Mesendoderm (in vitro differentiated cells): ENCODE data around the gene TSPEAR.

Source experiments
- DNase-seq: peaks from one replicate; pipeline ENCODE4 v3.0.0; 2013
- H2AK5ac ChIP-seq: 2 replicates; pipeline ENCODE4 v1.6.1; 2013; ENCODE audit warnings: low read length, inconsistent platforms
- H2BK120ac ChIP-seq: 2 replicates; pipeline ENCODE4 v1.6.1; 2013; ENCODE audit warnings: low read depth, mild to moderate bottlenecking, low read length, moderate library complexity, mixed read lengths
- H2BK15ac ChIP-seq: replicated peaks from 2 replicates; pipeline ENCODE4 v1.6.1; 2013; ENCODE audit warnings: low read depth, mild to moderate bottlenecking, moderate library complexity
- H2BK5ac ChIP-seq: 2 replicates; pipeline ENCODE4 v1.6.1; 2013; ENCODE audit warnings: low read length, inconsistent platforms
- H3K18ac ChIP-seq: 2 replicates; pipeline ENCODE4 v1.6.1; 2013; ENCODE audit warnings: mild to moderate bottlenecking, low read length, mixed read lengths
- H3K23ac ChIP-seq: one replicate; pipeline ENCODE4 v1.6.1; 2013; ENCODE audit warnings: low read length
- H3K27ac ChIP-seq: 2 replicates; pipeline ENCODE4 v1.5.1; 2013; ENCODE audit warnings: low read depth, mild to moderate bottlenecking, inconsistent platforms, low read length, moderate library complexity
- H3K27me3 ChIP-seq: 2 replicates; pipeline ENCODE4 v1.6.1; 2013; ENCODE audit warnings: low read length, control low read depth, mild to moderate bottlenecking, inconsistent platforms; ENCODE audit not compliant: insufficient read depth, poor library complexity
- H3K36me3 ChIP-seq: 2 replicates; pipeline ENCODE4 v1.6.1; 2013; ENCODE audit warnings: low read length, inconsistent platforms; ENCODE audit not compliant: control insufficient read depth, insufficient read depth
- H3K4ac ChIP-seq: one replicate; pipeline ENCODE4 v1.6.1; 2013; ENCODE audit warnings: low read depth, mild to moderate bottlenecking, low read length, moderate library complexity
- H3K4me1 ChIP-seq: 2 replicates; pipeline ENCODE4 v1.6.1; 2013; ENCODE audit warnings: low read depth, low read length, inconsistent platforms; ENCODE audit not compliant: control insufficient read depth
- H3K4me2 ChIP-seq: 2 replicates; pipeline ENCODE4 v1.6.1; 2013; ENCODE audit warnings: low read length
- H3K4me3 ChIP-seq: 2 replicates; pipeline ENCODE4 v1.5.1; 2013; ENCODE audit warnings: mild to moderate bottlenecking, low read length
- H3K56ac ChIP-seq: one replicate; pipeline ENCODE4 v1.6.1; 2013; ENCODE audit warnings: low read length
- H3K79me1 ChIP-seq: 2 replicates; pipeline ENCODE4 v1.6.1; 2013; ENCODE audit warnings: low read length, inconsistent platforms
- H3K79me2 ChIP-seq: 2 replicates; pipeline ENCODE4 v1.6.1; 2013; ENCODE audit warnings: mild to moderate bottlenecking, low read length; ENCODE audit not compliant: control insufficient read depth, insufficient read depth
- H3K9ac ChIP-seq: 2 replicates; pipeline ENCODE4 v1.6.1; 2013; ENCODE audit warnings: low read length, inconsistent platforms
- H4K5ac ChIP-seq: one replicate; pipeline ENCODE4 v1.6.1; 2013; ENCODE audit warnings: low read length
- H4K8ac ChIP-seq: one replicate; pipeline ENCODE4 v1.6.1; 2013; ENCODE audit warnings: low read depth, mild to moderate bottlenecking, control low read depth, low read length, moderate library complexity
- WGBS: extraction: QIAGEN DNeasy Blood & Tissue Kit; methylation state at CpG from one replicate; pipeline ENCODE4 v1.1.7; 2013; ENCODE audit warnings: low lambda C conversion rate, missing lambda C conversion rate; ENCODE audit not compliant: insufficient coverage; ENCODE audit errors: extremely low coverage; 5-methylcytosine and 5-hydroxymethylcytosine counted together

The TSPEAR gene

DNA sequence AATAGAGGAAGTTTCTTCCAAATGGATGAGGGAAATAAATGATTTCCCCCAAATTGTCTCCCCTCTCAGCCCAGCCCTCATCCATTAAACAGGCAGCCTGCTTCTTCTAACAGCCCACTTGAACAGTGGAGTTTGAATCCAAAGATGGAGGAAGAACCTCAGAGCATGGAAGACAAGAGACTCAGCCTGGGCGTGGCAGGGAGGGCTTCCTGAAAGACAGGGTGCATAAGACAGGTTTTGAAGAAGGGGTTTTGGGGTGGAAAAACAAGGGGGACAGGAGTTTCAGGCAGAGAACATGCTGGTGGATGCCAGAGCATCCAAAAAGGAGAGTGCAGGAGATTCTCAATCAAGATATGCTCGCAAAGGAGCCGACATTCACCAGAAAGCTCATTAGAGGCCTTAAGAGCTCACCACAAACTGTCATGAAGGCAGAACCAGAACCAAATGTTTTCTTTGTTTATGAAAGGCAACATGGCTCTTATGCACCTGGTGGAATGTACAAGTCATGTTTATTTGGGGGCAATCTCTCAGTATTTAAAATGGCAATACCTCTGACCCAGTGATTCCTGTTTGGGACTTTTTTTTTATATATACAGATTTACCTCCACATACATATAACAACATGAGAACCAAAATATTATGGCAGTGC, 26.5 kb upstream of the TSPEAR start:
- H3K36me3 ChIP-seq, result no peaks in the 10 kb centered on the region
- no peak overlapping the region for H4K5ac ChIP-seq
- no peak overlapping the region for H4K8ac ChIP-seq
- no peak overlapping the region for H3K56ac ChIP-seq
- H3K79me2 ChIP-seq, result no peaks in the 10 kb centered on the region
- H3K4me1 ChIP-seq, result no peaks in the 10 kb centered on the region
- no peak overlapping the region for H2BK5ac ChIP-seq
- peak; percentile 75 for DNase-seq
- no peak overlapping the region for H2AK5ac ChIP-seq
- H3K79me1 ChIP-seq, result no peaks in the 10 kb centered on the region
- H3K23ac ChIP-seq, result no peak overlapping the region
- no peak overlapping the region for H3K9ac ChIP-seq
- no peak overlapping the region for H2BK120ac ChIP-seq
- no peaks in the 10 kb centered on the region for H3K27me3 ChIP-seq
- no peak overlapping the region for H3K27ac ChIP-seq
- H3K4me3 ChIP-seq, result no peak overlapping the region
- H3K4ac ChIP-seq, result no peak overlapping the region
- WGBS, result no CpG with 5 or more reads among the region's 3 CpGs
- no peak overlapping the region for H2BK15ac ChIP-seq
- no peak overlapping the region for H3K18ac ChIP-seq
- no peak overlapping the region for H3K4me2 ChIP-seq

- H2AK5ac ChIP-seq, result no peak overlapping the region
- no peak overlapping the region for H3K4ac ChIP-seq
- H3K4me1 ChIP-seq, result no peaks in the 10 kb centered on the region
- no peak overlapping the region for H3K27ac ChIP-seq
- H3K79me1 ChIP-seq, result no peaks in the 10 kb centered on the region
- no peak overlapping the region for H3K18ac ChIP-seq
- H3K79me2 ChIP-seq, result no peaks in the 10 kb centered on the region
- no peaks in the 10 kb centered on the region for H3K27me3 ChIP-seq
- WGBS, result no CpG with 5 or more reads among the region's 8 CpGs
- no peak overlapping the region for H2BK5ac ChIP-seq
- H3K4me2 ChIP-seq, result no peak overlapping the region
- H2BK15ac ChIP-seq, result no peak overlapping the region
- H3K36me3 ChIP-seq, result no peaks in the 10 kb centered on the region
- H4K8ac ChIP-seq, result no peak overlapping the region
- H4K5ac ChIP-seq, result no peak overlapping the region
- H3K23ac ChIP-seq, result no peak overlapping the region
- H3K9ac ChIP-seq, result no peak overlapping the region
- no peak overlapping the region for H3K56ac ChIP-seq
- H3K4me3 ChIP-seq, result no peak overlapping the region
- no peak for DNase-seq
- no peak overlapping the region for H2BK120ac ChIP-seq
Measured at GRCh38 chr21:44736291-44737004, 25.1 kb upstream of the TSPEAR start.

GRCh38 chr21:44735821-44736220, 24.4 kb upstream of the TSPEAR start:
- H3K56ac ChIP-seq, result no peak overlapping the region
- H3K9ac ChIP-seq, result no peak overlapping the region
- H3K79me1 ChIP-seq, result no peaks in the 10 kb centered on the region
- no CpG with 5 or more reads among the region's 6 CpGs for WGBS
- no peak overlapping the region for H3K27ac ChIP-seq
- H3K36me3 ChIP-seq, result no peaks in the 10 kb centered on the region
- H2BK5ac ChIP-seq, result no peak overlapping the region
- H3K79me2 ChIP-seq, result no peaks in the 10 kb centered on the region
- no peak overlapping the region for H4K8ac ChIP-seq
- no peak overlapping the region for H3K23ac ChIP-seq
- H3K18ac ChIP-seq, result no peak overlapping the region
- no peak overlapping the region for H3K4ac ChIP-seq
- H3K27me3 ChIP-seq, result no peaks in the 10 kb centered on the region
- H3K4me1 ChIP-seq, result no peaks in the 10 kb centered on the region
- no peak for DNase-seq
- H3K4me2 ChIP-seq, result no peak overlapping the region
- no peak overlapping the region for H2BK15ac ChIP-seq
- no peak overlapping the region for H3K4me3 ChIP-seq
- no peak overlapping the region for H4K5ac ChIP-seq
- no peak overlapping the region for H2AK5ac ChIP-seq
- no peak overlapping the region for H2BK120ac ChIP-seq

DNA sequence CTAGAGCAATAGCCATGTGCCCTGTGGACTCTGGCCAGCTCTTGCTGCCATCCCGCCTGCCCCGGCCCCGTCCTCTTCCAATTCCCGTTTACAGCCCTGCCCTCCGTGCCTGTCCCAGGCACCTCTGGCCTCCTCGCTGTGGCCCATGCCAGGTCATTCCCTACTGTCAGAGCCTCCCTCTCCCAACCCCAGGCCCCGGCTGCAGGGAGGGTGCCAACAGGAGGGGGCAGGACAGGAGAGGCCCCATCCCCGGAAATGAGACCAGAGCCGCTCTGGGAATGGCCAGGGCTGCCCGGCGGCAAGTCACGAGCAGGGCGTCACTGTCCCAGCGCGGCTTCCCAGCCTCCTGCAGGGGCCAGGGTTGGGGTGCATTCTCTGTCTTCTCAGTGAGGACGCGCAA, 23.5 kb upstream of the TSPEAR start:
- no CpG with 5 or more reads among the region's 17 CpGs for whole genome bisulfite sequencing
- Histone ChIP-seq H3K9ac (no peak overlapping the region), H4K5ac (no peak overlapping the region), H3K4me1 (no peaks in the 10 kb centered on the region), H3K4me3 (no peak overlapping the region), H3K23ac (no peak overlapping the region), H2BK120ac (no peak overlapping the region), H3K4ac (no peak overlapping the region), H2AK5ac (no peak overlapping the region), H3K79me1 (no peaks in the 10 kb centered on the region), H3K4me2 (no peak overlapping the region), H3K79me2 (no peaks in the 10 kb centered on the region), H3K18ac (no peak overlapping the region), H3K36me3 (no peaks in the 10 kb centered on the region), H4K8ac (no peak overlapping the region), H3K27ac (no peak overlapping the region), H2BK5ac (no peak overlapping the region), H3K27me3 (no peaks in the 10 kb centered on the region), H3K56ac (no peak overlapping the region), H2BK15ac (no peak overlapping the region)
- DNase-seq, result no peak

DNA sequence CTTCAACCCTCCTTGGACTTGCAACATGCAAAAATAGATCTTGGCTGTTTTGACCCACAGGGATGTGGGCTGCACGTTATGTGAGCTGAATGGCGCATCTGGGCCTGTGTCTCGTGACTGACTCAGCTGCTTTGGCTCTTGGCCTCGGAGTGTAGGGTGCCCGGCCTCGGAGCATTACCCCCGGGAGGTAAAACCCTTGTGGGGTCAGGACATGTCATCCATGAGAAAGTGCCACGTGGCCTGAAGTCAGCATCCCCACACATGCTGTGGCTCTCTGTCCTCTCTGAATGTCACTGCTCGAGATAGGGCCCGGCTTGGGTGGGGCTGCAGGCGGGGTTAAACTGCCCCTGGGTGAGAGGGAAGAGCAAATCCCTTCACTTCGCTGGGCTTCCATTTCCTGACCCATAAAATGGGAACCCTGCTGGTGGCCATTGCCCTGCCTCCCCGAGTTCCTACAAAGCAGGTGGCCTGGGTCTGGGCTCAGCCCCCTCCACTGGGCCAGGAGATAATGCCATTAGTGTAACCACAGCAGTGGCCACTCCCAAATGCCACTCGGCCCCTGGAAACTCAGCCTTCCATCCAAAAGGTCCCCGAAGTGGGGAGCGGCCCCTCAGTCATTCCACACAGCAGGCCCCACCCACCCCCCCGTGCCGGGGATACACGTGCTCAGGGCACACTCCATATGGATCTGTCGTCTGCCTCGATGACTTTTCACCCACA, 22.8 kb upstream of the TSPEAR start:
- H3K79me1 ChIP-seq, result no peaks in the 10 kb centered on the region
- no peak overlapping the region for H3K27ac ChIP-seq
- no peak overlapping the region for H3K56ac ChIP-seq
- H2BK15ac ChIP-seq, result no peak overlapping the region
- no peak overlapping the region for H4K8ac ChIP-seq
- H2AK5ac ChIP-seq, result no peak overlapping the region
- no peak overlapping the region for H3K23ac ChIP-seq
- H3K27me3 ChIP-seq, result no peaks in the 10 kb centered on the region
- H3K9ac ChIP-seq, result no peak overlapping the region
- H3K36me3 ChIP-seq, result no peaks in the 10 kb centered on the region
- no peak for DNase-seq
- H3K4me3 ChIP-seq, result no peak overlapping the region
- H2BK5ac ChIP-seq, result no peak overlapping the region
- no peaks in the 10 kb centered on the region for H3K79me2 ChIP-seq
- H3K4me1 ChIP-seq, result no peaks in the 10 kb centered on the region
- no peak overlapping the region for H3K18ac ChIP-seq
- no peak overlapping the region for H3K4me2 ChIP-seq
- H4K5ac ChIP-seq, result no peak overlapping the region
- H2BK120ac ChIP-seq, result no peak overlapping the region
- no peak overlapping the region for H3K4ac ChIP-seq
- WGBS, result no CpG with 5 or more reads among the region's 21 CpGs
